ENCODE measurements around the gene MAP3K3.

MAP3K3 gene

DNA sequence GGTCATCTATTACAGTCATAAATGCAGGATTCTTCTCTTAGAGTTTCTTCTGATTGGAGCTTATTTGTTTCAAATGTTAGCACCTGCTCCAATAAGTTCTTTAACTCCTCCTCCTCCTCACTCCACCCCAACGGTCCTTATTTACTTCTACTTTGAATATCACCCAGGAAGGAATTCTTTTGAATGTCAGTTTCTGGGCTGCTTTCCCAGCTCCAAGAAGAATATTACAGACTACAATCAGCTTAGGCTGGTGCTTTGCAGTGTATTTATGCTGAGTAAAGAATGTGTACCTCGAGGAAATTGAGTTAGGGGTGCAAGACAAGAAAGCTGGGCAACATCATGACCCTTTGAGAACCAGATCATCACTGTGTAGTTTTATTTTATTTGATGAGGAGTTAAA lies 30.8 kb downstream of the MAP3K3 start:
- no peak for DNase-seq

DNA sequence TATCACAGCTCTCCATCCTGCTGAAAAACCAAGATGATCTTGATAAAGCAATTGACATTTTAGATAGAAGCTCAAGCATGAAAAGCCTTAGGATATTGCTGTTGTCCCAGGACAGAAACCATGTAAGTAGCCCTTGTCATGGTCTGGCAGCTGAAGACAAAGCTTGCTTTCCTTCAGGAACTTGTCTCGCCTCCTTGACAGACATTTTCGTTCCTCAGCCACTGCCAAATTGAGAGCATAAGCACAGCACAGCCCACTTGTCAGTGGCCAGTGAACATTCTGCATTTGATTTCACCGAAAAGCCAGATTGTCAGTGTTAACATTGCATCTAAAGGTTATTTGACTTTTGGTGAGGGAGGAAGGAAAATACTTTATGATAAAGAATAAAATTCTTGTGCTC lies 35.6 kb downstream of the MAP3K3 start:
- no peak for DNase-seq

DNA sequence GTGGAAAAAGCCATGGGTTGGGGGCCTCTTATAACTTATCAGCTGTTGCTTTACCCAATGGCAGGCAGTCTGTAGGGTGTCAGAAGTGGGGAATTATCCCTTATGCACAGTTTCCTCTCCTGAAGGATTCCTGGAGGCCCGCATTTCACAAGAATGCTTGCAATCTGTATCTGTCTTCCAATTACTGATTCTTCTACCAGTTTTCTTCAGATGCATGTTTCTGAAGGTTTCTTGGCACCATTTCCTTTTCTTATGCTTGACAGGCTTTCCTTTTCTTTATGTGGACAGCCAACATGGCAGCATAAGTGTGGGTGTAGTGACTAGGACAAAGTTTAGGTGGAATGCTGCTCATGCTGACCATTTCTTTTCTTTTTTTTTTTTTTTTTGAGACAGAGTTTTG lies 36.1 kb downstream of the MAP3K3 start:
- no peak for DNase-seq

DNA sequence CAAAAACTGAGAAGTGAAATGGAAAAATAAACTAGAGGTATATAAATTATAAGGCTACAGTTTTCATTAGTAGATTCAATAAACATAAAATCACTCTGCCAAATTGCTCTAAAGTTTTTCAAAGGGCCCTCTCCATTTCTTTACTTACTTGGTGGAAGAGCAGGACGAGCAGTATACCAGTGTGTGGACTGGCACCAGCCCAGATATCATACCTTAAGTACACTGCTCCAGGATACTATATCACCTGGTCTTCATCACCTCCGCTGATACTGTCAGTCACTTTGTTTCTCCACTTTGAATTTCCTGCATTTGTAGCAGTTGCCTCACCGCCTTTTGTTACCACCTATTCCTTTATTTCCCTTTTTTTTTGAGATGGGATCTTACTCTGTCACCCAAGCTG lies 37.6 kb downstream of the MAP3K3 start:
- no peak for DNase-seq

DNA sequence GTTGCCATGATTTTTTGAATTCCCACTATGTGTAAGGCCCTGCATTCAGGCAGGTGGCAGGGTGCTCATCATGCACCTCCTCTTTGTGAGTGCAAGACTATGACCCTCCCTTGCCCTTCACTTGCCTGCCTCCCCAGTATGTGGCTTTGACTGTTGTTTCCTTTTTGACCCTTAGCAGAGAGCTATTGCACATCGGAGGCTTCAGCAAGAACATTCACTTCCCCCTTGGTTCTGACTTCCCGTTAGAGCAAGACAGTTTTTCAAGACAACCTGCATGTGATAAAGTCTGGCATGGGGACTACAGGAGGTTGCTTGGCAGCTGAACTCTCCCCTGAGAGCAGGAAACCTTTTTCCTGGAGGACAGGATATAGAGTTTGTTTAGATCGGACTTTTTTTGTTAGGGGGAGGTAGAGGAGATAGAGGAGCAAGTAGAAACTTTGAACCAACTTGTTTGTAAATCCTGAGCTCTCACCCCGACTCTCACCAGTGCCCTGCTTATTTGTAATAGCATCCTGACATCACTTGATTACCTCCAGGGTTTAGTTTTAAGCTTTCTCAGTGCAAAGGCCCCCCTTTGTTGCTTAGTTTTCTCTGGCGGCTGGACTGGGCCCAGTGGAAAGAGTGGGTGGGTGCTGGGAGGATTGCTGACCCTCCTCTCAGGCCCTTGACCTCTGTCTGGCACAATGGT lies 43.5 kb downstream of the MAP3K3 start:
- no peak for DNase-seq

DNA sequence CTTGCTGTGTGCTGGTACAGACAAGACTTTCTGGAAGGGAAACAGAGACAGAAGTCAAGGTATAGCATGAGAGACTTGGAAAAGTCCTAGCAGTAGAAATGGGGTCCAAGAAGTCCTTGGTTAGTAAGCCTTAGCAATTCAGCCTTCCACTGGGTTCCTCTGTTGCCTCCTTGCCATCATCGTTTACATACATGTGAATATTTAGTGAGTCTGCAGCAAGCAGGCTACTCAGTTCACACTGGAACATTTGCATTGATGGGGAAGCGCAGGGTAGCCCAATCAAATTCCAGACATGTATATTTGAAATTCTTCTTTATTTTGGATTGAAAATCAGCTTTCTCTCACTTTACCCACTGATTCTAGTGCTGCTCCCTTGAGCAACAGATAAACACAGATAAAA lies 50.6 kb downstream of the MAP3K3 start:
- DNase-seq = no peak

DNA sequence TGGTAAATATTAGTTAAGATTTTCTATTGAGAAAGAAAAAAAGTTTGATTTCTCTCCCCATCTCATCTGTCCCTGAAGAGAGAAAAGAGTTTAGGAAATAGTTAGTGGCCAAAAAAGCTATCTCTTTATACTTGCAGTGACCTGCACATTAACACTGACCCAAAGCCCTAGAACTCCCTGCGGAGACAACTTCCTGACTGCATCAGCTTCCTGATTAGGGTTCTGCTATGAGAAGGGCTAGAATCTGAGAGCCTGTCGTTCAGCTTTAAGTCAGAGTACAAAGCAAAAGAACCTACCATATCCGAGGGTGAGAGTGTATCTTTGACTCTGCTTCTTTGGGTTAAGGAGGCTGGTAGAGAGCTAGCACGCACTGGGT lies 53.0 kb downstream of the MAP3K3 start:
- no peak for DNase-seq

DNA sequence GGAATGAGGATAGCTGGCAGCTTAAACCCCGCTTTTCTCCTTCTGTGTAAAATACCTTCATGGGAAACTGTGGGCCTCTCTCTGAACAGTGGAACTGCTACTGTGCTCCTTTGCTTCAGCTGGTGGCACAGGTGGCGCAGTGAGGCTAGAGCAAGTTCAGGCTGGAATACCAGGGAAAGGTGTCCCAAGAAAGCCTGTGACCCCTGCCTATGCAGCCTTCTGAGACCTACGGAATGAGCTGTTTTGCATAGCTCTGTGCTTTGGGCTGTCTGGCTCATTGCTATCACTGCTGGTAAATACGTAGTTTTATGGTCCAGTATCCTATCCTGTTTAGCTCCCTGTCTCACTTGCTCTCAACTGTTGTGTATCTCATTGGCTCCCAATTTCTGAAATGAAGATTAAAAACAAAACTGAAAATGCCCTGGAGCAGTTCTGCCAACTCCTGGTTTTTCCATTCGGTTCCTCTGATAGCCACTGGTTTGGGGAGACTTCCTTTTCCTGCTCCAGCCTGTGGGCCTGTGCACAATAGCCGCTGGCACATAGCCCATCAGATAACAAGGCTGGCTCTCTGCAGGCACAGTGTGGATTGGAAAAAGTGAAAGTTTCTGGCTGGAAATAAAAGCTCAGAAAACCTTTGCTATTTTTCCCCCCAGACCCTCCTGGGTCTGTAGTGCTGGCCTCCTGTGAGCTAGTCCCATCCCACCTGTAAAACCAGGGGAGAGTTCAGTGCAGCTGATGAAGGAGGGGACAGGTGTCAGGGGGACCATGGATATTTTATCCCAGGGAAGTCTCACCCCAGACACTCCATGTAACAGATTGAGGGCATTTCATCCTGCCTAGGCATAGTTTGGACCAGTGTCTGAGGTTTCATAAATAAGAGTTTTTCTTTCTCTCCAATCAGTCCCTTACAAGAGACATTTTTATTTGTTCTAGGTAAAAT lies 53.7 kb downstream of the MAP3K3 start:
- peak; percentile 93 for DNase-seq

DNA sequence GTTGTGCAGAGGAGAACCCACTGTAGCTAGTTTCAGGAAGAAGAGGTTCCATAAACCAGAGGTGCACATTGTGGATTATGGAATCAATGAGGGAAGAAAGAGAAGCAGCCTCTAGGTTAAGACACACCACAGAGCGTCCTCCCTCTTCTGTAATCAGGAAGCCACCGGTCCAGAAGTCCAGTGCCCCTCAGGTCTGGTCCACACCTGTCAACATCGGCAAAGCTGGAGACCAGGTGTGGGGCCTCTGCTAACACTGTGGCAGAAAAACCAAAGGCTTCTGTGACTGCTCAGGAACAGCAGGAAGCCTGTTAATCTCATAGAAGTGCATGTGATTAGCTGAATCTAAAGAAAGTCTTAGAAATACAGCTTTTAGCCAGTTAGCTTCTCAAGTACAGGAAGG lies 54.4 kb downstream of the MAP3K3 start:
- DNase-seq = no peak

DNA sequence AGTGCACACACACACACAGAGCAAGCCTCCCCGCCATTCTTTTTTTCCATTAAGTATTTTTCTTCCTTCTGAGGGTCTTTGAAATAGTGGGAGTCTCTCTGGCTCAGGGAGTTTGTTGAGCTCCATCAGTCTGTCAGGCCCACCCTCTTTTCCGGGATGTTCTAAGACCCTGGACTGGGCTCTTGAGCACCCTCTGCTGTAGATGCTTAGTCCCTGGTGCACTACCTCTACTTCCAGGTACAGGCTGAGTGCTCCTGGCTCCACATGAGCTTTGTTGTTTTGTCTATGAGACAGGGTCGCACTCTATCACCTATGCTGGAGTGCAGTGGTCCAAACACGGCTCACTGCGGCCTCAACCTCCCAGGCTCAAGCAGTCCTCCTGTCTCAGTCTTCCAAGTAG lies 57.0 kb downstream of the MAP3K3 start:
- DNase-seq = no peak

DNA sequence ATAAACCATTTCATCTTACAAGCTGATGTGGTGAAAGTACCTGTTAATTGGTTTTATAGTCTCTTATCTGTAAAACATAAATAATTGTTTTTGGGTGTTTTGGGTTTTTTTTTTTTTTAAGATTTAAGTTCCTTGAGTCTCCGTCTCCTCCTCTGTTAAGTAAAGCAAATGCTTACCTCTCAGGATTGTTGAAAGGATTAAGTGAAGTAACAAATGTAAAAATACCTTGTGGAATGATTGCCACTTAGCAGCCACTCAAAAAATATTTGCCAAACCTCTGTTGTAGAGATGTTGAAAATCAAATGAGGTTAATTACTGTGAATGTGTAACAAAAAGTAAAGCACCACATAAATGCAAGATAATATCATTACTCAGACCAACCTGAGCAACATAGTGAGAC lies 58.5 kb downstream of the MAP3K3 start:
- no peak for DNase-seq

DNA sequence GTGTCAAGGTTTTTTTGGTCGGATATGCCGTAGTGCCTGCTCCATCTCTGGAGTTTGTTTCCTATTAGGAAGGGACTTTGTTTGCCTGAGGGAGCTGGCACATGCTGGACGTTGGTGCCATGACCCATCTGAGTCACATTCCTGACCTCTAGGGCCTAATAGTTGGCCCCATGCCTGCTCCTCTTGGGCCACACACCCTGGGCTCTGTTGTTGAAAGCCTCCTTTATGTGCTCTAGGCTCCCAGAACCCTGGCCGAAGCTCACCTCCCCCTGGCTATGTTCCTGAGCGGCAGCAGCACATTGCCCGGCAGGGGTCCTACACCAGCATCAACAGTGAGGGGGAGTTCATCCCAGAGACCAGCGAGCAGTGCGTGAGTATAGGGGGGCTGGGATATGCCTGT lies 59.3 kb downstream of the MAP3K3 start:
- DNase-seq = no peak

DNA sequence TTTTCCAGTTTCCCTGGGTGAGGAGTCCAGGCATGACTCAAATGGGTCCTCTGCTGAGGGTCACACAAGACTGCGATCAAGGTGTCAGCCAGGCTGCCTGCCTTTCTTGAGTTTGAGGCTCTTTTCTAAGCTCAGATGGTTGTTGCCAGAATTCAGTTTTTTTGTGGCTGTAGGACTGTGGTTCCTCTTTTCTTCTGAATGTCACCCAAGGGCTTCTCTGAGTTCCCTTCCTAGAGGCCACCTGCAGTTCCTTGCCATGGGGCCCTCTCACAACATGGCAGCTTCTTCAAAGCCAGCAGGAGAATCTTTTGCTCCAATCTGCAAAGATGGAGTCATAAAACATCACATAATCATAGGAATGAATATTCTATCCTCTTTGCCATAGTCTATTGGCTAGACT lies 60.2 kb downstream of the MAP3K3 start:
- no peak for DNase-seq

DNA sequence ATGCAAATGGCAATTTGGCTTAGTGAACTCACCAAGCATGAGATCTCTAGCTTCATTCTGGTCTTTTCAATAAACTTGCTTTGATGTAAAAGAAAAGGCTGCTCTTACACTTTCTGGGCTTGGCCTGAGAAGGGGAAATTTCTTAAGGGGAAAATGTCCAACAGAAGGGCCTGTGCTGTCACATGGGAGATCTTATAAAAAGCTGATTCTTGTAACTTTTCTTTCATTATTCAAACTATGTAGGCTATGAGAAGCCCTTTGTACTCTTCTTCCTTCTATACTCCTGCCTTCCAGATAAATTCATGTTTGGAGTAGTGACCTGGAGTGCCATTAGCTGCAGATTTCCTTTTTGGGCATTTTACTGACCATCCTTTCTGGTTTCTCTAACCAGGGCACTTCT lies 60.8 kb downstream of the MAP3K3 start:
- DNase-seq = no peak

DNA sequence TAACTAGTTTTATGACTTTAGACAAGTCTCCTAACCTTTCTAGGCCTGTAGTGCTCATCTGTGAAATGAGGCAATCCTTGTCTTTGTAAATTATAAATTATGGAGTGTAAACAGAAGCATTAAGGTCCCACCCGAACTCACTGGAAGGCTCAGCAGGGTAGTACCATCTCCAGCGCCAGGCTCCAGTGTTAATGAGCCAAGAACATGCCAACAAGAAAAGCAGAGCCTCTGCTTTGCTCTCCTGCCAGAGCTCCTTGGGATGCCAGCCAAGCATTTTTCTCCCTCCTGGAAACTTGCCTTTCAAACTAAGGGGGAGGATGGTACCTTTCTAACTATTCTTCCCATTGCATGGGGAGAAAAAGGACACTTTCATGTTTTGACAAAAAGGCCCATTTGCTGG lies 62.8 kb downstream of the MAP3K3 start:
- no peak for DNase-seq

DNA sequence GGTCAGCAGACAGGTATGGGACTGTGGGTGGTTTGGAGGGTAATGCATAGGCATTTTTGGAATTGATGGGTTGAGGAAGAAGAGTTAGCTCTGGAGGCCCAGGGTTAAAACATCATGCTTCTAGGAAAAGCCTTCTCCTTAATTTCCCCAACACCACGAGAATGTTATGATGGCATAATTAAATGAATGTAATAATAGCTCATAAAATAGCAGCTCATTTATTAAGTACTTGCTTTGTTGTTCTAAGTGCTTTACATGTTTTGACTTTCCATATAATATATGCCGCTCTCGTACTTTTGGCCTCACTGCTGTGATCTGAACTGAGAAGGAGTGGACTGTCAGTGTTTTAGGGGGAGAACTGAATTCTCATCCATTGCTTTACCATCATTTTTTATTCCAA lies 63.4 kb downstream of the MAP3K3 start:
- no peak for DNase-seq

DNA sequence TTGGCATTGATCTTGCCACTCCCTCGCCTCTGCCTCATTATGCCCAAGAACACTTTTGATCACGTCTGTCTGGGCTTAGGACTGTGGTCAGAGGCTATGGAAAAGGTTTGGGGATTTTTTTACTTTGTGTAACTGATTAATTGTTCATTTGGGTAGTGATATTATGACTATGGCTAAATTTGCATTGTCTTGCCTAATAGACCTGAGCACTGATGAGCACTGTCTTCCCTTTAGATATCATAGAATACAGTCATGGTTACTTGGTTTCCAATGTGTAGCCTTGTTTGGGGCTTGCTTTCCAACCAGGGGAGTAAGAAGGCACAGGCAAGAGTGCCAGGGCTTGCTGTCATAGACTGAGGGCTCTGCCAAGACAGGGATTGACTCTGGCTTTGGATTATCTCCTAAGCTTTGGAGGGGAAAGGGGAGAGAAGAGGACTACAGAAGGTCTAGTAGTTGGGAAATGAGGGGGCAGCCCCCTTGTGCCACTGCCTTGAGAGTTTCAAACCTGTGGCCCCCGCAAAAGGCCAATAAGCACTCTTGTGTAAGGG lies 64.0 kb downstream of the MAP3K3 start:
- DNase-seq = no peak

DNA sequence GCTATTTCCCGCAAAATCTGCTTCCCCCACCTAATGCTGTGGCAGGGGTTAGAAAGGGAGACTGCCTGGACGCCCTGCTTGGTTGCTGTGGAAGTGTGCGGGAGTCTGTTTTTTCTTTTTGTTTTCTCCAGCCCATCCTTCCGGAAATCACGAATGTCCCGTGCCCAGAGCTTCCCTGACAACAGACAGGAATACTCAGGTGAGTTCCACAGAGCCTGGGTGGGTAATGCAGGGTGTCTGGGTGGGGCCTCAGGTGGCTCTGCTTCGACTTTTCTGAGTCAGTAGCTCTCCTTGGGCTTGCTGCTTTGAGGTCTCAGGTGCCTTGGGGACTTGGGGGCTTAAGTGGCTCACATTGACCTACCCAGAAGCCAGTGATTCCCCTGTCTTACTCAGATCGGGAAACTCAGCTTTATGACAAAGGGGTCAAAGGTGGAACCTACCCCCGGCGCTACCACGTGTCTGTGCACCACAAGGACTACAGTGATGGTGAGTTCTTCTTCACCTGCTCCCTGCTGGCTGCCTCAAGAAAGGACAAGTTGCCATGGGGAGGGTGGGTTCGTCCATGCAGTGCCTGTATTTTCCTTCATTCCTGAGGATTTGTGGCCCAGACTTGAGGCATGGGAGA lies 66.3 kb downstream of the MAP3K3 start:
- DNase-seq = no peak

DNA sequence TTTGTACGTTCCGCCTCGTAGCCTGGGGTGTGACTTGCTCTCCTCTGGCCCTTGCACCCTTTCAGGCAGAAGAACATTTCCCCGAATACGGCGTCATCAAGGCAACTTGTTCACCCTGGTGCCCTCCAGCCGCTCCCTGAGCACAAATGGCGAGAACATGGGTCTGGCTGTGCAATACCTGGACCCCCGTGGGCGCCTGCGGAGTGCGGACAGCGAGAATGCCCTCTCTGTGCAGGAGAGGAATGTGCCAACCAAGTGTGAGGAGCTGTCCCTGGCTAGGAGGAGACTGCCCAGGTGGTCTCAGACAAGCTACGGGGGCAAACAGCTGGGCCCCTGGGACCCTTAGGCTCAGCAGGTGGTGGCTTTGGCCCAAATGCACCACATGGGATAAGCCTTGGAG lies 67.3 kb downstream of the MAP3K3 start:
- no peak for DNase-seq

DNA sequence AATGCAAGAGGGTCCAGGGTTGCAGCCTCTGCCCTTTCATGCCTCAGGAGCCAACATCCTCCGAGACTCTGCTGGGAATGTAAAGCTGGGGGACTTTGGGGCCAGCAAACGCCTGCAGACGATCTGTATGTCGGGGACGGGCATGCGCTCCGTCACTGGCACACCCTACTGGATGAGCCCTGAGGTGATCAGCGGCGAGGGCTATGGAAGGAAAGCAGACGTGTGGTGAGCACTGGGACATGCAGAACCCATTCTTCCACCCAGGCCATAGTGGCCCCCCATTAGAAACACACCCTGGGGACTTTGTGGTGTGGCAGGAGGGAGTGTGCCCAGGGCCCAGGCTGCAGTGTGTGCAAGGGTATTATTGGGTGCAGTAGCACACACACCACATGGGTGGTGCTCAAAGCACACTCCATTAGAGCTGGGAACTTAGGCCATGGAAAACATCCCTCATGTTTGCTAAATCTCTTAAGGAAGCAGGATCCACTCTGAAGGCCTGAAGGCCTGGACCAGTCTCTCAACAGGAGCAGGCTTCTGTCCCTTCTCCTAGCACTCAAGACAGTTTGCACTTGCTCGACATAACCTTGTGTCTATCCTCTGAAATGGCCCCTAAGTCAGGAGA lies 70.1 kb downstream of the MAP3K3 start:
- no peak for DNase-seq

DNA sequence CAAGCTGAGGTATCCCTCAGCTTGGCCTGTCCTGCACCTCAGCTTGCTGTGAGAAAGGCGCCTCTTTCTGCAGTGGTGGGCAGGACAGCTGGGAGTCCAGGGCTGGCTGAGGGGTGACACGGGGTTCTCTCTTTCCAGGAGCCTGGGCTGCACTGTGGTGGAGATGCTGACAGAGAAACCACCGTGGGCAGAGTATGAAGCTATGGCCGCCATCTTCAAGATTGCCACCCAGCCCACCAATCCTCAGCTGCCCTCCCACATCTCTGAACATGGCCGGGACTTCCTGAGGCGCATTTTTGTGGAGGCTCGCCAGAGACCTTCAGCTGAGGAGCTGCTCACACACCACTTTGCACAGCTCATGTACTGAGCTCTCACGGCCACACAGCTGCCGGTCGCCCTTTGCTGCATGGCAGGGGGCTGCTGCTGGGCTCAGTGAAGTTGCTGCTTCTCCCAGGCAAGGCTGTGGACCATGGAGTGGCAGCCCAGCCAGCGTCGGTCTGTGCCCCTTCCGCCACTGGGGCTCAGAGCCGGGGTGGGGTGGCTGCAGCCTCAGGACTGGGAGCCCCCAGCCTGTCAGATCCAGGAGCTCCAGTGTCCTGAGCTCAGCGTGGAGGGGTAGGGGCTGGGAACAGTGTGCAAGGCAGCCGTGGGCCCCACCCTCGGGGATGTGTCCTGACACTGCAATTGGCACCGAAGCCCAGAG lies 71.3 kb downstream of the MAP3K3 start:
- no peak for DNase-seq

DNA sequence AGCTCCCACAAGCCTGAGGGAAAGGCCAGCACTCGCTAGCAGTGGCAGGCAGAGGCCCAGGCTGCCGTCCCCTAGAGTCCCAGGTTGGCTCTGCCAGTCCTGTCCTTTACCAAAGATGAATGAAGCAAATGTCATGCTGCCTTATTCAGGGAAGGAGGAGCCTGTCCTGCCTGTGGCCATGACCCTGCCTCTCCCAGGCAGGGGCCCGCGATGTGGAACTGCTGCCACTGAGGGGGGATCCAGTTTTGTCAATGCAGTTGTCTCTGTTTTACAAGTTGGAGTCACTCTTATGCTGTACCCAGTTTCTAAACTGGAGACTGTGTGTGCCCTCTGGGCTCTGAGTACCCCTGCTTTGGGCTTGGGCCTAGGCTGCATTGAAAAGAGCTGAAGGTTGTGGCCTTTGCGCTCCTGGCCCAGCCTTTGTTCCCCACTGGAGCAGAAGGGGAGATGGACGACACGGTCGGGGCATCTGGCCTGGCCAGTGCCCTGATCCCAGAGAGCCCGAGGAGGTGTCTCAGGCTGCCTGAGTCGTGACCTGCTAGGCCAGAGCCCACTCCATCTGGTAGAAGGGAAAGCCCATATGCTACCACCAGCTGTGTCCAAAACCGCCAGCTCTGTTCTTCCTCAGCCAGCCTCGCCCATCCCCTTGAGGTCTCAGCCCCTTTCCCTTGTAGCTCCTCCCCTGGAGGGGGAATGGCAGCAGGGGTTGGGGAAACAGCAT lies 72.2 kb downstream of the MAP3K3 start:
- DNase-seq = no peak

All from hematopoietic multipotent progenitor cell treated with erythropoietin and hydrocortisone succinate and interleukin-3 and kit ligand, for 8 days (in vitro differentiated cells).